ENCODE data around the gene CLK3.

DNA sequence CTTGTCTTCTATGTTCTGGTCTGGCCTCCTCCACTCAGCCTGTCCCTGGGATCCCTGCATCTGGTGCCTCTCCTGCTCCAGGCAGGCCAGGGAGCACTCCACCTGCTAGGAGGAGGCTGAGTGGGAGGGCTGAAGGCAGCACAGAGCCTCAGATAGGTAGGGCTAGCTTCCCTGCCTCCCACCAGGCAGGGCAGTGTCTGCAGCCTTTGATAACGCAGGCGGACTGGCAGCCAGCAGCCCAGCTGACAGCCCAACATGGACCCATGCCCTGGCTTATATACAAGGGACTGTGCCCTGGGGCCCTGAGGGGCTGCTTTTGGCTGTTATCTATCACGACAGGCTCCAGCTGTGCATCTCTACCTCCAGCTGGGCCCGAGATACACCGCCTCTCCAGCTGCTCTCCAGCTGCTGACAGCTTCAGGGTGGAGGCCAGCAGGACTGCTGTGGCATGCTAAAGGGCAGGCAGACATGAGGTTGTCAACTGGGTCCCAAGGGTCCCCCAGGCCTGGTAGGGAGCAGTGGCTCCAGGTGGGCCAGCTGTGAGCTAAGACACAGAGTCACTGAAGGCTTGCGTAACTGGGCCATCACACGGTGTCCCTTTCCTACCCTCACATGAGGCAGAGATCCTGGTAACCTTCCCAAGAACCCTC is 5.2 kb upstream of the CLK3 start:
- TF ChIP-seq GATA2 (IDR thresholded peaks at IDR 0.05; ENCODE audit: low read depth, low read length) = peak; percentile 83
- TF ChIP-seq GATA3 (IDR thresholded peaks at IDR 0.05; ENCODE audit: low read depth, low read length) = no peak

Data from SH-SY5Y (cell line).